ENCODE data around the gene ZNF787. TPM values are rescaled to one million over a fixed set of nuclear protein-coding genes. Genes with fewer than 3 reads are reported as not detected.

Gene ZNF787
- total and polyA plus RNA-seq, 2 of the 4 experiments (the other 2 are of a cell fraction) = 4.8 to 11.2 TPM

GRCh38 chr19:56158170-56158757, 37.2 kb upstream of the ZNF787 start:
- dilution Hi-C loops (cut with HindIII; ENCODE audit: low sequenced_read_pairs, unreplicated experiment) = no loop called here

More at GRCh38 chr19:56158170-56158757, 37.2 kb upstream of the ZNF787 start:
- Histone ChIP-seq H4K91ac (ENCODE audit: insufficient read depth, low read depth, low read length) (no peak overlapping the region), H2BK120ac (ENCODE audit: low read depth, low read length) (no peak overlapping the region), H4K20me1 (ENCODE audit: insufficient read depth, low read length) (0 out of 2 replicates have a peak, but pooled peaks cover 10% of the 10 kb centered on the region), H2BK20ac (ENCODE audit: low read depth, low read length) (no peak overlapping the region), H3K27me3 (ENCODE audit: control insufficient read depth, insufficient read depth, low read length) (no peaks in the 10 kb centered on the region), H3K4me1 (ENCODE audit: control insufficient read depth, insufficient read depth, low read length) (no peaks in the 10 kb centered on the region; the same call in 1 of the 2 replicates), H2AK9ac (replicated peaks; ENCODE audit: low read depth, low read length, poor library complexity) (no peak overlapping the region), H3K9me3 (ENCODE audit: control insufficient read depth, insufficient read depth, low read length) (no peaks in the 10 kb centered on the region), H2AK5ac (ENCODE audit: low read depth, low read length) (no peak overlapping the region), H3K79me1 (ENCODE audit: low read depth in 1 of 2, low read length in 2 of 2) (peaks cover 4 to 8% of the 10 kb centered on the region in 2 experiments; a peak in 1 of 4 replicates), H3K18ac (ENCODE audit: low read depth, low read length) (no peak overlapping the region), H3K9me1 (ENCODE audit: insufficient read depth, low read length) (peaks cover 1% of the 10 kb centered on the region; the same call in 1 of the 2 replicates), H3K4me3 (ENCODE audit: insufficient read depth, low read depth, low read length) (no peak overlapping the region), H3K23ac (ENCODE audit: low read depth, low read length) (no peak overlapping the region), H3K4me2 (ENCODE audit: low read depth, low read length) (no peak overlapping the region), H3K9ac (ENCODE audit: low read depth, low read length) (no peak overlapping the region), H2BK5ac (ENCODE audit: low read depth, low read length, poor library complexity, severe bottlenecking) (no peak overlapping the region), H3K36me3 (ENCODE audit: control insufficient read depth, insufficient read depth, low read length) (peaks cover 39% of the 10 kb centered on the region), H2AFZ (replicated peaks; ENCODE audit: low read length, poor library complexity) (no peak overlapping the region), H4K5ac (ENCODE audit: low read depth, low read length) (no peak overlapping the region), H2BK15ac (ENCODE audit: low read depth, low read length) (no peak overlapping the region), H3K56ac (ENCODE audit: extremely low read depth, insufficient read depth, low read length) (no peak overlapping the region), H3K4ac (ENCODE audit: low read depth, low read length) (no peak overlapping the region), H3K27ac (ENCODE audit: insufficient read depth, low read length) (no peak overlapping the region), H4K8ac (ENCODE audit: low read depth in 2 of 2, low read length in 2 of 2) (no peak overlapping the region), H3K14ac (replicated peaks; ENCODE audit: low read depth, low read length) (no peak overlapping the region)
- TF ChIP-seq MXI1 (IDR thresholded peaks at IDR 0.05; ENCODE audit: borderline replicate concordance, low read depth, low read length) = no peak
- TF ChIP-seq, protein P1, sequence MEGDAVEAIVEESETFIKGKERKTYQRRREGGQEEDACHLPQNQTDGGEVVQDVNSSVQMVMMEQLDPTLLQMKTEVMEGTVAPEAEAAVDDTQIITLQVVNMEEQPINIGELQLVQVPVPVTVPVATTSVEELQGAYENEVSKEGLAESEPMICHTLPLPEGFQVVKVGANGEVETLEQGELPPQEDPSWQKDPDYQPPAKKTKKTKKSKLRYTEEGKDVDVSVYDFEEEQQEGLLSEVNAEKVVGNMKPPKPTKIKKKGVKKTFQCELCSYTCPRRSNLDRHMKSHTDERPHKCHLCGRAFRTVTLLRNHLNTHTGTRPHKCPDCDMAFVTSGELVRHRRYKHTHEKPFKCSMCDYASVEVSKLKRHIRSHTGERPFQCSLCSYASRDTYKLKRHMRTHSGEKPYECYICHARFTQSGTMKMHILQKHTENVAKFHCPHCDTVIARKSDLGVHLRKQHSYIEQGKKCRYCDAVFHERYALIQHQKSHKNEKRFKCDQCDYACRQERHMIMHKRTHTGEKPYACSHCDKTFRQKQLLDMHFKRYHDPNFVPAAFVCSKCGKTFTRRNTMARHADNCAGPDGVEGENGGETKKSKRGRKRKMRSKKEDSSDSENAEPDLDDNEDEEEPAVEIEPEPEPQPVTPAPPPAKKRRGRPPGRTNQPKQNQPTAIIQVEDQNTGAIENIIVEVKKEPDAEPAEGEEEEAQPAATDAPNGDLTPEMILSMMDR (conservative IDR thresholded peaks at IDR 0.05; ENCODE audit: low read depth, low read length) = no peak
- TF ChIP-seq, protein P2, sequence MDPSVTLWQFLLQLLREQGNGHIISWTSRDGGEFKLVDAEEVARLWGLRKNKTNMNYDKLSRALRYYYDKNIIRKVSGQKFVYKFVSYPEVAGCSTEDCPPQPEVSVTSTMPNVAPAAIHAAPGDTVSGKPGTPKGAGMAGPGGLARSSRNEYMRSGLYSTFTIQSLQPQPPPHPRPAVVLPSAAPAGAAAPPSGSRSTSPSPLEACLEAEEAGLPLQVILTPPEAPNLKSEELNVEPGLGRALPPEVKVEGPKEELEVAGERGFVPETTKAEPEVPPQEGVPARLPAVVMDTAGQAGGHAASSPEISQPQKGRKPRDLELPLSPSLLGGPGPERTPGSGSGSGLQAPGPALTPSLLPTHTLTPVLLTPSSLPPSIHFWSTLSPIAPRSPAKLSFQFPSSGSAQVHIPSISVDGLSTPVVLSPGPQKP (IDR thresholded peaks at IDR 0.05; ENCODE audit: borderline replicate concordance, low read depth, low read length) = no peak
- TF ChIP-seq CHD1 (IDR thresholded peaks at IDR 0.05; ENCODE audit: low read depth, low read length) = no peak
- TF ChIP-seq MAZ (IDR thresholded peaks at IDR 0.05; ENCODE audit: borderline replicate concordance, low read depth, low read length) = no peak
- TF ChIP-seq FOS (IDR thresholded peaks at IDR 0.05; ENCODE audit: low read depth, low read length) = no peak
- no peak for TF ChIP-seq CEBPB (IDR thresholded peaks at IDR 0.05; ENCODE audit: low read depth, low read length)
- TF ChIP-seq, protein P3, sequence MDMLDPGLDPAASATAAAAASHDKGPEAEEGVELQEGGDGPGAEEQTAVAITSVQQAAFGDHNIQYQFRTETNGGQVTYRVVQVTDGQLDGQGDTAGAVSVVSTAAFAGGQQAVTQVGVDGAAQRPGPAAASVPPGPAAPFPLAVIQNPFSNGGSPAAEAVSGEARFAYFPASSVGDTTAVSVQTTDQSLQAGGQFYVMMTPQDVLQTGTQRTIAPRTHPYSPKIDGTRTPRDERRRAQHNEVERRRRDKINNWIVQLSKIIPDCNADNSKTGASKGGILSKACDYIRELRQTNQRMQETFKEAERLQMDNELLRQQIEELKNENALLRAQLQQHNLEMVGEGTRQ (IDR thresholded peaks at IDR 0.05; ENCODE audit: low read depth, low read length) = no peak
- no peak for TF ChIP-seq RCOR1 (IDR thresholded peaks at IDR 0.05; ENCODE audit: insufficient replicate concordance, low read length)
- TF ChIP-seq BHLHE40 (IDR thresholded peaks at IDR 0.05; ENCODE audit: low read depth, low read length) = no peak
- no peak for TF ChIP-seq MAFK (IDR thresholded peaks at IDR 0.05; ENCODE audit: low read depth, low read length)
- no peak for TF ChIP-seq NFE2L2 (IDR thresholded peaks at IDR 0.05; ENCODE audit: low read depth, low read length)
- no peak for TF ChIP-seq RFX5 (IDR thresholded peaks at IDR 0.05; ENCODE audit: low read depth, low read length)
- intact Hi-C loops (cut with micrococcal nuclease) (no loop called here), in situ Hi-C loops (cut with MboI; ENCODE audit: low sequenced_read_pairs) (no loop called here)
- ChIA-PET CTCF (no interaction called here), POLR2A (ENCODE audit: unreplicated experiment) (no interaction called here)
- ATAC-seq (ENCODE audit: low read depth) (no peak), DNase-seq (no peak)
- WGBS, 2 experiments (ENCODE audit: extremely low coverage in 2 of 2, insufficient read length in 1 of 2) = 85% methylated on average over 4 of the region's 16 CpGs; no CpG with 5 or more reads in 1 of the 2 experiments
- no TSS peak for BruUV-seq (replicated peaks)

Measured in IMR-90 (cell line).